GM23338 (cell line): ENCODE data around the gene NSG2. TPM values are rescaled to one million over a fixed set of nuclear protein-coding genes. Genes with fewer than 3 reads are reported as not detected.

ENCODE experiments used
- ATAC-seq: fragments of 200-7000 bp; cut with Tn5 transposase; 3 replicates; pipeline ENCODE4 v1.9.1; 2020
- DNase-seq: peaks from one replicate; pipeline ENCODE4 v3.0.0-alpha.2; 2015; ENCODE audit warnings: low spot score
- H2AFZ ChIP-seq: fragments of 200-600 bp; sonication (generic); 2 replicates; pipeline ENCODE4 v1.8.0; 2016; ENCODE audit warnings: antibody characterized with exemption, mild to moderate bottlenecking, moderate library complexity
- H3F3A ChIP-seq: fragments of 200-600 bp; sonication (generic); replicated peaks from 2 replicates; pipeline ENCODE4 v1.8.0; 2017; ENCODE audit warnings: antibody characterized with exemption, mixed run types, low read depth
- H3K27ac ChIP-seq: fragments of 200-600 bp; sonication (generic); 2 replicates; pipeline ENCODE4 v1.6.1; 2016; ENCODE audit warnings: low read depth
- H3K27me3 ChIP-seq: fragments of 200-600 bp; sonication (generic); 2 replicates; pipeline ENCODE4 v1.8.0; 2016; ENCODE audit warnings: mild to moderate bottlenecking, mixed run types, moderate library complexity; ENCODE audit not compliant: insufficient read depth
- H3K36me3 ChIP-seq: fragments of 200-600 bp; sonication (generic); 2 replicates; pipeline ENCODE4 v1.8.0; 2016; ENCODE audit warnings: mild to moderate bottlenecking; ENCODE audit not compliant: insufficient read depth
- H3K4me1 ChIP-seq: fragments of 200-600 bp; sonication (generic); 2 replicates; pipeline ENCODE4 v1.8.0; 2016; ENCODE audit warnings: mild to moderate bottlenecking, moderate library complexity; ENCODE audit not compliant: insufficient read depth
- H3K4me2 ChIP-seq: fragments of 200-600 bp; sonication (generic); 2 replicates; pipeline ENCODE4 v1.7.1; 2017; ENCODE audit warnings: mixed run types
- H3K4me3 ChIP-seq: fragments of 200-600 bp; sonication (generic); 2 replicates; pipeline ENCODE4 v1.6.1; 2016; ENCODE audit warnings: mixed run types
- H3K79me2 ChIP-seq: fragments of 200-600 bp; sonication (generic); replicated peaks from 2 replicates; pipeline ENCODE4 v1.8.0; 2017; ENCODE audit warnings: mild to moderate bottlenecking; ENCODE audit not compliant: insufficient read depth
- H3K9me2 ChIP-seq: fragments of 200-600 bp; sonication (generic); 2 replicates; pipeline ENCODE4 v1.8.0; 2017; ENCODE audit not compliant: insufficient read depth
- H4K20me1 ChIP-seq: fragments of 200-600 bp; sonication (generic); replicated peaks from 2 replicates; pipeline ENCODE4 v1.8.0; 2017; ENCODE audit warnings: mild to moderate bottlenecking; ENCODE audit not compliant: insufficient read depth
- H3K27ac Mint-ChIP-seq: 2 replicates; pipeline ENCODE4 v1.8.0; 2020; ENCODE audit warnings: inconsistent platforms, mild to moderate bottlenecking, moderate library complexity, mixed read lengths
- H3K27me3 Mint-ChIP-seq: 3 replicates; pipeline ENCODE4 v1.8.0; 2022; ENCODE audit warnings: low read depth, mild to moderate bottlenecking, moderate library complexity, mixed read lengths, inconsistent platforms; ENCODE audit not compliant: insufficient read depth, poor library complexity
- H3K36me3 Mint-ChIP-seq: 3 replicates; pipeline ENCODE4 v1.8.0; 2021; ENCODE audit warnings: low read depth, mild to moderate bottlenecking, inconsistent platforms, moderate library complexity, mixed read lengths
- H3K4me1 Mint-ChIP-seq: 3 replicates; pipeline ENCODE4 v1.8.0; 2020; ENCODE audit warnings: mild to moderate bottlenecking, inconsistent platforms, mixed read lengths
- H3K4me3 Mint-ChIP-seq: 3 replicates; pipeline ENCODE4 v1.8.0; 2021; ENCODE audit warnings: moderate library complexity, mild to moderate bottlenecking, inconsistent platforms, mixed read lengths
- H3K9me3 Mint-ChIP-seq: 3 replicates; pipeline ENCODE4 v1.8.0; 2020; ENCODE audit warnings: moderate library complexity, mild to moderate bottlenecking, inconsistent platforms, mixed read lengths
- CREB1 ChIP-seq: fragments of 250-450 bp; sonication (Bioruptor Pico); IDR thresholded peaks from 2 replicates; pipeline ENCODE4 v1.5.0; 2020; ENCODE audit warnings: low read depth, mild to moderate bottlenecking, moderate library complexity
- EZH2 ChIP-seq: fragments of 200-600 bp; sonication (generic); IDR thresholded peaks from one replicate; pipeline ENCODE4 v1.8.0; 2017; ENCODE audit warnings: antibody characterized with exemption, mild to moderate bottlenecking, low read depth; ENCODE audit not compliant: unreplicated experiment
- JUNB ChIP-seq: IDR thresholded peaks from one replicate; pipeline ENCODE4 v1.6.1; 2016; ENCODE audit warnings: antibody characterized with exemption; ENCODE audit not compliant: unreplicated experiment
- NANOG ChIP-seq: IDR thresholded peaks from 2 replicates; pipeline ENCODE4 v1.6.1; 2016; ENCODE audit warnings: antibody characterized with exemption, borderline replicate concordance
- STAT1 ChIP-seq: IDR thresholded peaks from one replicate; pipeline ENCODE4 v1.6.1; 2016; ENCODE audit warnings: antibody characterized with exemption; ENCODE audit not compliant: unreplicated experiment
- ZNF114 ChIP-seq: fragments of 250-450 bp; sonication (Bioruptor Pico); IDR thresholded peaks from 2 replicates; pipeline ENCODE4 v1.5.0; 2020; ENCODE audit warnings: mild to moderate bottlenecking, moderate library complexity
- ZNF331 ChIP-seq: fragments of 250-450 bp; sonication (Bioruptor Pico); IDR thresholded peaks from 2 replicates; pipeline ENCODE4 v1.5.0; 2020; ENCODE audit warnings: low read depth, mild to moderate bottlenecking, moderate library complexity
- polyA plus RNA-seq: library from polyadenylated mRNA; unstranded; fragments of >200 nt; fragmentation: Nextera tagmentation; extraction: Ambion mirVana; gene quantifications from 2 replicates; pipeline ENCODE4 v1.2.1, GENCODE V29; 2016
- total RNA-seq: library from RNA; depleted of rRNA; stranded (reverse); fragments of >200 nt; shearing (Covaris generic); gene quantifications from 2 replicates; pipeline ENCODE4 v1.2.3, GENCODE V29; 2014
- TF ChIP-seq, protein P1 (sequence below): fragments of 250-450 bp; sonication (Bioruptor Pico); IDR thresholded peaks from 2 replicates; pipeline ENCODE4 v1.5.0; 2020; ENCODE audit warnings: mild to moderate bottlenecking, moderate library complexity
- TF ChIP-seq, protein P2 (sequence below): IDR thresholded peaks from one replicate; pipeline ENCODE4 v1.6.1; 2018; ENCODE audit warnings: antibody characterized with exemption; ENCODE audit not compliant: unreplicated experiment
- TF ChIP-seq, protein P3 (sequence below): IDR thresholded peaks from 2 replicates; pipeline ENCODE4 v1.6.1; 2016; ENCODE audit warnings: antibody characterized with exemption

The NSG2 gene
- total and polyA plus RNA-seq, 2 experiments from 2014 or later: 0.16 TPM; not detected in 1

DNA sequence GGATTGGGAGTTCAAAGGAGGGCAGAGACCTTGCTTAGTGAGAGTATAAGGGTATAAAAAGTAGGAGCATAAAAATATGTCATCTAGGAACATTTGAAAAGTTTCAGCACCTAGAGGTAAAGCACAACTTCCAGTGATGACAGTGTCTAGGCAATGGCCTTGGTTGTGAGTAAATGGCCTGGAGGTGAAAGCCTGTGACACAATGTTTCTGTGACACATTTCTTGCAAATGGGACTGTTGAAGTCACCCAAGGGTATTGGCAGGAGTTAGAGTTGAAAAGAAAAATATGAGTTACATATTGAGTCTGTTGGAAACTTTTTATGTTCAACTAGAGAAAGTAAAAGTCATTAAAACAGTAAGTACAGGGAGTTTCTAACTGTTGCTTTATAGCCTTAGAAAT is 41.7 kb upstream of the NSG2 start:
- Histone ChIP-seq H2AFZ (0 out of 2 replicates have a peak overlapping the region, but pooled peaks have one; percentile 21), H3K27me3 (no peaks in the 10 kb centered on the region), H3K9me2 (no peaks in the 10 kb centered on the region), H4K20me1 (no peaks in the 10 kb centered on the region), H3K4me3 (no peak overlapping the region), H3K4me2 (no peak overlapping the region), H3K27ac (no peak overlapping the region), H3F3A (no peaks in the 10 kb centered on the region), H3K4me1 (no peaks in the 10 kb centered on the region), H3K36me3 (no peaks in the 10 kb centered on the region), H3K79me2 (no peaks in the 10 kb centered on the region)
- Mint-ChIP-seq H3K27me3 (peaks cover 3% of the 10 kb centered on the region), H3K4me3 (no peak overlapping the region), H3K27ac (no peak overlapping the region), H3K9me3 (no peaks in the 10 kb centered on the region), H3K36me3 (no peaks in the 10 kb centered on the region), H3K4me1 (no peaks in the 10 kb centered on the region)
- ATAC-seq (no peak), DNase-seq (no peak)
- TF ChIP-seq ZNF114 (CRISPR knock-in tag): no peak
- no peak for TF ChIP-seq NANOG
- TF ChIP-seq STAT1: no peak
- TF ChIP-seq EZH2: no peak
- TF ChIP-seq, protein P1, sequence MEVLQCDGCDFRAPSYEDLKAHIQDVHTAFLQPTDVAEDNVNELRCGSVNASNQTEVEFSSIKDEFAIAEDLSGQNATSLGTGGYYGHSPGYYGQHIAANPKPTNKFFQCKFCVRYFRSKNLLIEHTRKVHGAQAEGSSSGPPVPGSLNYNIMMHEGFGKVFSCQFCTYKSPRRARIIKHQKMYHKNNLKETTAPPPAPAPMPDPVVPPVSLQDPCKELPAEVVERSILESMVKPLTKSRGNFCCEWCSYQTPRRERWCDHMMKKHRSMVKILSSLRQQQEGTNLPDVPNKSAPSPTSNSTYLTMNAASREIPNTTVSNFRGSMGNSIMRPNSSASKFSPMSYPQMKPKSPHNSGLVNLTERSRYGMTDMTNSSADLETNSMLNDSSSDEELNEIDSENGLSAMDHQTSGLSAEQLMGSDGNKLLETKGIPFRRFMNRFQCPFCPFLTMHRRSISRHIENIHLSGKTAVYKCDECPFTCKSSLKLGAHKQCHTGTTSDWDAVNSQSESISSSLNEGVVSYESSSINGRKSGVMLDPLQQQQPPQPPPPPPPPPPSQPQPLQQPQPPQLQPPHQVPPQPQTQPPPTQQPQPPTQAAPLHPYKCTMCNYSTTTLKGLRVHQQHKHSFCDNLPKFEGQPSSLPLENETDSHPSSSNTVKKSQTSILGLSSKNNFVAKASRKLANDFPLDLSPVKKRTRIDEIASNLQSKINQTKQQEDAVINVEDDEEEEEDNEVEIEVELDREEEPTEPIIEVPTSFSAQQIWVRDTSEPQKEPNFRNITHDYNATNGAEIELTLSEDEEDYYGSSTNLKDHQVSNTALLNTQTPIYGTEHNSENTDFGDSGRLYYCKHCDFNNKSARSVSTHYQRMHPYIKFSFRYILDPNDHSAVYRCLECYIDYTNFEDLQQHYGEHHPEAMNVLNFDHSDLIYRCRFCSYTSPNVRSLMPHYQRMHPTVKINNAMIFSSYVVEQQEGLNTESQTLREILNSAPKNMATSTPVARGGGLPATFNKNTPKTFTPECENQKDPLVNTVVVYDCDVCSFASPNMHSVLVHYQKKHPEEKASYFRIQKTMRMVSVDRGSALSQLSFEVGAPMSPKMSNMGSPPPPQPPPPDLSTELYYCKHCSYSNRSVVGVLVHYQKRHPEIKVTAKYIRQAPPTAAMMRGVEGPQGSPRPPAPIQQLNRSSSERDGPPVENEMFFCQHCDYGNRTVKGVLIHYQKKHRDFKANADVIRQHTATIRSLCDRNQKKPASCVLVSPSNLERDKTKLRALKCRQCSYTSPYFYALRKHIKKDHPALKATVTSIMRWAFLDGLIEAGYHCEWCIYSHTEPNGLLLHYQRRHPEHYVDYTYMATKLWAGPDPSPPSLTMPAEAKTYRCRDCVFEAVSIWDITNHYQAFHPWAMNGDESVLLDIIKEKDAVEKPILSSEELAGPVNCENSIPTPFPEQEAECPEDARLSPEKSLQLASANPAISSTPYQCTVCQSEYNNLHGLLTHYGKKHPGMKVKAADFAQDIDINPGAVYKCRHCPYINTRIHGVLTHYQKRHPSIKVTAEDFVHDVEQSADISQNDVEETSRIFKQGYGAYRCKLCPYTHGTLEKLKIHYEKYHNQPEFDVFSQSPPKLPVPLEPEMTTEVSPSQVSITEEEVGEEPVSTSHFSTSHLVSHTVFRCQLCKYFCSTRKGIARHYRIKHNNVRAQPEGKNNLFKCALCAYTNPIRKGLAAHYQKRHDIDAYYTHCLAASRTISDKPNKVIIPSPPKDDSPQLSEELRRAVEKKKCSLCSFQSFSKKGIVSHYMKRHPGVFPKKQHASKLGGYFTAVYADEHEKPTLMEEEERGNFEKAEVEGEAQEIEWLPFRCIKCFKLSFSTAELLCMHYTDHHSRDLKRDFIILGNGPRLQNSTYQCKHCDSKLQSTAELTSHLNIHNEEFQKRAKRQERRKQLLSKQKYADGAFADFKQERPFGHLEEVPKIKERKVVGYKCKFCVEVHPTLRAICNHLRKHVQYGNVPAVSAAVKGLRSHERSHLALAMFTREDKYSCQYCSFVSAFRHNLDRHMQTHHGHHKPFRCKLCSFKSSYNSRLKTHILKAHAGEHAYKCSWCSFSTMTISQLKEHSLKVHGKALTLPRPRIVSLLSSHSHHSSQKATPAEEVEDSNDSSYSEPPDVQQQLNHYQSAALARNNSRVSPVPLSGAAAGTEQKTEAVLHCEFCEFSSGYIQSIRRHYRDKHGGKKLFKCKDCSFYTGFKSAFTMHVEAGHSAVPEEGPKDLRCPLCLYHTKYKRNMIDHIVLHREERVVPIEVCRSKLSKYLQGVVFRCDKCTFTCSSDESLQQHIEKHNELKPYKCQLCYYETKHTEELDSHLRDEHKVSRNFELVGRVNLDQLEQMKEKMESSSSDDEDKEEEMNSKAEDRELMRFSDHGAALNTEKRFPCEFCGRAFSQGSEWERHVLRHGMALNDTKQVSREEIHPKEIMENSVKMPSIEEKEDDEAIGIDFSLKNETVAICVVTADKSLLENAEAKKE (CRISPR knock-in tag): no peak
- TF ChIP-seq, protein P2, sequence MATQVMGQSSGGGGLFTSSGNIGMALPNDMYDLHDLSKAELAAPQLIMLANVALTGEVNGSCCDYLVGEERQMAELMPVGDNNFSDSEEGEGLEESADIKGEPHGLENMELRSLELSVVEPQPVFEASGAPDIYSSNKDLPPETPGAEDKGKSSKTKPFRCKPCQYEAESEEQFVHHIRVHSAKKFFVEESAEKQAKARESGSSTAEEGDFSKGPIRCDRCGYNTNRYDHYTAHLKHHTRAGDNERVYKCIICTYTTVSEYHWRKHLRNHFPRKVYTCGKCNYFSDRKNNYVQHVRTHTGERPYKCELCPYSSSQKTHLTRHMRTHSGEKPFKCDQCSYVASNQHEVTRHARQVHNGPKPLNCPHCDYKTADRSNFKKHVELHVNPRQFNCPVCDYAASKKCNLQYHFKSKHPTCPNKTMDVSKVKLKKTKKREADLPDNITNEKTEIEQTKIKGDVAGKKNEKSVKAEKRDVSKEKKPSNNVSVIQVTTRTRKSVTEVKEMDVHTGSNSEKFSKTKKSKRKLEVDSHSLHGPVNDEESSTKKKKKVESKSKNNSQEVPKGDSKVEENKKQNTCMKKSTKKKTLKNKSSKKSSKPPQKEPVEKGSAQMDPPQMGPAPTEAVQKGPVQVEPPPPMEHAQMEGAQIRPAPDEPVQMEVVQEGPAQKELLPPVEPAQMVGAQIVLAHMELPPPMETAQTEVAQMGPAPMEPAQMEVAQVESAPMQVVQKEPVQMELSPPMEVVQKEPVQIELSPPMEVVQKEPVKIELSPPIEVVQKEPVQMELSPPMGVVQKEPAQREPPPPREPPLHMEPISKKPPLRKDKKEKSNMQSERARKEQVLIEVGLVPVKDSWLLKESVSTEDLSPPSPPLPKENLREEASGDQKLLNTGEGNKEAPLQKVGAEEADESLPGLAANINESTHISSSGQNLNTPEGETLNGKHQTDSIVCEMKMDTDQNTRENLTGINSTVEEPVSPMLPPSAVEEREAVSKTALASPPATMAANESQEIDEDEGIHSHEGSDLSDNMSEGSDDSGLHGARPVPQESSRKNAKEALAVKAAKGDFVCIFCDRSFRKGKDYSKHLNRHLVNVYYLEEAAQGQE: no peak
- no peak for TF ChIP-seq CREB1 (CRISPR knock-in tag)
- TF ChIP-seq, protein P3, sequence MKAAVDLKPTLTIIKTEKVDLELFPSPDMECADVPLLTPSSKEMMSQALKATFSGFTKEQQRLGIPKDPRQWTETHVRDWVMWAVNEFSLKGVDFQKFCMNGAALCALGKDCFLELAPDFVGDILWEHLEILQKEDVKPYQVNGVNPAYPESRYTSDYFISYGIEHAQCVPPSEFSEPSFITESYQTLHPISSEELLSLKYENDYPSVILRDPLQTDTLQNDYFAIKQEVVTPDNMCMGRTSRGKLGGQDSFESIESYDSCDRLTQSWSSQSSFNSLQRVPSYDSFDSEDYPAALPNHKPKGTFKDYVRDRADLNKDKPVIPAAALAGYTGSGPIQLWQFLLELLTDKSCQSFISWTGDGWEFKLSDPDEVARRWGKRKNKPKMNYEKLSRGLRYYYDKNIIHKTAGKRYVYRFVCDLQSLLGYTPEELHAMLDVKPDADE: no peak
- no peak for TF ChIP-seq ZNF331 (CRISPR knock-in tag)
- TF ChIP-seq JUNB: no peak
